Omental fat pad (tissue), 4 donors: ENCODE measurements around the gene KLHL8. TPM values are rescaled to one million over a fixed set of nuclear protein-coding genes. Genes with fewer than 3 reads are reported as not detected.

Experiments used
- ATAC-seq: fragments of 150-250 bp; one replicate; pipeline ENCODE4 v1.9.1; 2016; ENCODE audit warnings: mild to moderate bottlenecking, moderate library complexity; ENCODE audit not compliant: low FRiP score
- DNase-seq: peaks from one replicate; pipeline ENCODE4 v3.0.0-alpha.2; 2019; ENCODE audit warnings: low spot score
- total RNA-seq, 4 donors: library from RNA; depleted of rRNA; stranded (reverse); fragments of >200 nt; gene quantifications; one replicate each; pipeline ENCODE4 v1.1.0, GENCODE V29; 2016
- TF ChIP-seq, protein P1 (sequence below), 3 donors: fragments of 450-650 bp; IDR thresholded peaks; one replicate each; pipeline ENCODE4 v1.5.1; 2016 to 2017; ENCODE audit warnings: antibody characterized with exemption in 3 of 3, mild to moderate bottlenecking in 3 of 3, moderate library complexity in 2 of 3

Gene KLHL8
- total RNA-seq, 4 donors from 2014 or later, result 8.4 to 12.1 (median 10.4) TPM

DNA sequence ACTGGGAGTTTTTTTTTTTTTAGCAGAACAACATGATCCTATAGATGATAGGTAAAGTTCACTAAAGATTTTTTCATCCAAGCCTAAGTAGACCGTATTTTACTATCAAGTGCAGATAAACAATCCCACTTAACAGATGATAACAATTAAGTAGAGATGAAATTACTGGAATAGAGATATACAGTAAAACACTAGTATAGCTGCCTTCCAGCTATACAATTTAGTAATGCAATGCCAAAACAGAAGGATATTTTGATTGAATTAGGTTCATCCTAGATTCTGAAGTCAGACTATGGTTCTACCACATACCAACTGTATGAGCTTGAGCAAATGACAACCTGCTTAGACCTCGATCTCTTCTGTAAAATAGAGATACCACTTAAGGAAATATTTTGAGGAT is 24.3 kb downstream of the KLHL8 start:
- ATAC-seq, result no peak
- TF ChIP-seq, protein P1, sequence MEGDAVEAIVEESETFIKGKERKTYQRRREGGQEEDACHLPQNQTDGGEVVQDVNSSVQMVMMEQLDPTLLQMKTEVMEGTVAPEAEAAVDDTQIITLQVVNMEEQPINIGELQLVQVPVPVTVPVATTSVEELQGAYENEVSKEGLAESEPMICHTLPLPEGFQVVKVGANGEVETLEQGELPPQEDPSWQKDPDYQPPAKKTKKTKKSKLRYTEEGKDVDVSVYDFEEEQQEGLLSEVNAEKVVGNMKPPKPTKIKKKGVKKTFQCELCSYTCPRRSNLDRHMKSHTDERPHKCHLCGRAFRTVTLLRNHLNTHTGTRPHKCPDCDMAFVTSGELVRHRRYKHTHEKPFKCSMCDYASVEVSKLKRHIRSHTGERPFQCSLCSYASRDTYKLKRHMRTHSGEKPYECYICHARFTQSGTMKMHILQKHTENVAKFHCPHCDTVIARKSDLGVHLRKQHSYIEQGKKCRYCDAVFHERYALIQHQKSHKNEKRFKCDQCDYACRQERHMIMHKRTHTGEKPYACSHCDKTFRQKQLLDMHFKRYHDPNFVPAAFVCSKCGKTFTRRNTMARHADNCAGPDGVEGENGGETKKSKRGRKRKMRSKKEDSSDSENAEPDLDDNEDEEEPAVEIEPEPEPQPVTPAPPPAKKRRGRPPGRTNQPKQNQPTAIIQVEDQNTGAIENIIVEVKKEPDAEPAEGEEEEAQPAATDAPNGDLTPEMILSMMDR (IDR thresholded peaks at IDR 0.05), result no peak
- no peak for DNase-seq

- TF ChIP-seq, protein P1 (IDR thresholded peaks at IDR 0.05), result no peak
- ATAC-seq, result no peak
- no peak for DNase-seq
Measured at GRCh38 chr4:87193958-87194675, 26.3 kb downstream of the KLHL8 start.

GRCh38 chr4:87192145-87192919 is 28.1 kb downstream of the KLHL8 start:
- ATAC-seq (no peak), DNase-seq (no peak)
- TF ChIP-seq, protein P1 (IDR thresholded peaks at IDR 0.05), result no peak

GRCh38 chr4:87188932-87189331 is 31.5 kb downstream of the KLHL8 start:
- no peak for ATAC-seq
- DNase-seq, result no peak
- TF ChIP-seq, protein P1 (IDR thresholded peaks at IDR 0.05), result no peak

GRCh38 chr4:87188048-87188447 is 32.4 kb downstream of the KLHL8 start:
- DNase-seq, result no peak
- no peak for ATAC-seq

DNA sequence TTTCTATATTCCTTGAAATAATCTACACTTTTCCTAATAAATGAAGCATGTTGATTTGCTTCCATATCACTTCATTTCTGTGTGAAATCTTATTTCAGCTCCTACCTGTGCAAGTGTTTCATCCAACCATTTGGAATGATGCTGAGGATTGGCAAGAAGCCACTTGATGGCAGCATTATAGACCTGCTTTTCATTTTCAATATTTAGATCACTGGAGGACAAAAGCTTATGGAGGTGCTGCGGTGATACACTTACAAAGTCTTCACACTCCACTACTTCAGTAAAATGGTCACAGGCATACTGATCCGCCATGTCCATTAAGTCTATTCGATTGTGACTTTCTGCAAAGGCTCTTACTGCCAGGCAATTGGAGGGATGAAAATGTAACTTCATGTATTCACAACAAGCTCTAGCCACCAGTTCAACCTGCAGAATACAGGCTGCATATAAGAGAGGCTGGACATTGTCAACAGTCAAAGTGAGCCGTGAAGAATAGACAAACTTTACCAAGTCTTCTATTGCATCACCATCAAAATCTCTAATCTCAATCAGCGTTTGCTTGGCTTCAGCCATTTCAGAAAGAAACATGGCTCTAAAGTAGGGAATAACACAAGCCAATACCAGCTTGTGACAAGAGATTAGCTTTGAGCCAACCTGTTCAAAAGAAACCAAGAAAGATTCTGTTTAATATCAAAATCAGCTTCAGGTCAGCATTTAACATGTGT is 35.1 kb downstream of the KLHL8 start:
- no peak for DNase-seq
- no peak for ATAC-seq
- TF ChIP-seq, protein P1 (IDR thresholded peaks at IDR 0.05), result no peak

More at GRCh38 chr4:87188048-87188447, 32.4 kb downstream of the KLHL8 start:
- TF ChIP-seq, protein P1 (IDR thresholded peaks at IDR 0.05), result no peak
